GM19372 (cell line): ENCODE data around the gene MRPL27.

Experiments used
- ATAC-seq: cut with Tn5 transposase; IDR thresholded peaks from one replicate; pipeline ENCODE4 v1.9.1; 2021; ENCODE audit warnings: mild to moderate bottlenecking, low read depth, moderate library complexity; ENCODE audit not compliant: unreplicated experiment

Gene MRPL27

DNA sequence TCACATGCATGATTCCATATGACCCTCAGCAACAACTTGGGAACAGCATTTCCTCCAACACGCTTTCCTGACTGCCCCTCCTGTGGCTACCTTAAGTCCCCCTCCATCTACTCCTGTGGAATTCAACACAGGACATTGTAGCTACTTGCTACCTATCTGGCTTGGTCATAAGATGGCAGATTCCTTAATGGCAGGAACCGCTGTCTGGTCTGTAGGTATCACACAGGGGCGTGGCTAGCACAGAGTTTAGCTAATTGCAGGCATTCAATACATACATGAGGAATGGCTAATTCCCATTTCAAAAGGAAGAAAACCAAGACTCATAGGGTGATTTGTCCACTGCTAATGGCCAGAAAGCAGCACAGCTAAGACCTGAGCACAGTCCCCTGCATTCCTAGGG is 15.7 kb upstream of the MRPL27 start:
- ATAC-seq, result no peak

DNA sequence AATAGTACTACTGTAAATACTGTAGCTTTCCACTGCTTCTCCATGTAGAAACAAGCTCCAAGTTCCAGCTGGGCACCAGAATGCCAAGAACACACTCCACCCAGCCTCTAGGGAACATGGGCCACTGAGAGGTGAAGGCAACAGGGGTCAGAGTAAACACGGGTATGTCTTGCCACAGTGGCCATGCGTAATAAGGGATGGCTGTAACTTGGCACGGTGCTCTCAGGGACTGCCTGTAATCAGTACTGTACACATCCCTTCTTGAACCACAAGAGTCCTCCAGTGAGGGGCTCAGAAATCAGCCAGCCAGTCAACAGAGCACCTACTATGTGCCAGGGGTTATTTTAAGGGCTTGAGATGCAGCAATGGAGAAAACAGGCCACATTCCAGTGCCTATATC is 13.5 kb upstream of the MRPL27 start:
- ATAC-seq, result no peak

DNA sequence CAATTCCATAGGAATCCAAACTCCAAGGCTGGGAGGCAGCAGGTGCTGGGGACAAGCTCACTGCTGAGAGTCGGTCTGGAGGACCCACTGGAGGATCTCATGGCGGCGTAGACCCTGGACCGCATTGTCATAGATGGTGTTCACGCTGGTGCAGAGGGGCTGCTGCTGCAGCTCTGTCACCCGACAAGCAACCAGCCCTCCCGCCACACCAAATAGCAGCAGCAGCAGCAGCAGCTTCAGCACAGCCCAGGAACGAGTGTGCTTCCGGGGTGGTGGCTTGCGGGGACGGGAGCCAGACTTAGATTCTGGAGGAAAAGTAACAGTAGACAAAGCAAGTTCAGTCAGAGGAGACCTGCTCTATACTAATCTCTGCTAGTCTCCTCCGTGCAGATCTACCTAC is 9.9 kb upstream of the MRPL27 start:
- ATAC-seq, result no peak

DNA sequence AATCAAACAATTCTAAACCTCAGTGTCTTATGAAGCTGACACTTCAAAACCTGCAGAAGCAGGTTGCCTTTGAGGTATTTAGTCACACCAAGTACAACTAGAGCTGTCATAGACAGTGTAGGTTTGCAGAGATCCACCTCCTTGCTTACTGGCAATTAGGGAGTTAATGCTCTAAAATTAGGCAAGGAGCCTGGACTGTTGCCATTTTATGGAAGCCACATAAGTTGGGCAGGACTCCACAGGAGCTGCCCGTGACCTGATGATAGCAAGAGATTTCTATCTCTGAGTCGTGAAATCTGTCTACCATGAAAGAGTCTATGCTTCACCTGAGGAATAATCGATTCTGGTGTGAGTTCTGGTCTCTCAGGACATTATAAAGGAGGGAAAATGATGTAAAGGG is 8.9 kb upstream of the MRPL27 start:
- no peak for ATAC-seq

DNA sequence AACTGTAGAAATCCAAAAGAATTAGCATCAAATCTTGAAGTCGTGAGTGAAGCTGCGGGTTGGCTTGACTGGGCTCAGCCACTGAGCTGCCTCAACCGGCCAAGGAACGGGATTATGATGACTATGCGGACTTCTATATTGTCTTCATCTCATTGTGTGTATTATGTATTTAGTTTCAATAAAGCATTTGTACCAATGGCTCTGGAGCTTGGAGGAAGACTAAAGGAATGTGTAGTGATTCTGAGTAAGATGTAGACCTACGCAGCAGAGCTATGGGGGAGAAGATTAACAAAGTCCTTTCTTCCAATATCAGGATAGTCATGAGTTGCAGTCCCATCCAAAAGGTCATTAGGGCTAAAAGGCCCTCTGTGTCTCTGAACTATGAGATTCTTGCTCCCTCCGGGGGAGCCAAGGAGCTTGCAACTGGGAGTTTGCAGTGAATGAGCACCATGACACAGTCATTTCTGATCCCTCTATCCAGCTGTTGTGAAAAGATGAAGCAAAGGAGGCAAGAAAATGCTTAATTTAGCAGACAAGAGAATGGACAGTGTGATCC is 8.4 kb upstream of the MRPL27 start:
- no peak for ATAC-seq

DNA sequence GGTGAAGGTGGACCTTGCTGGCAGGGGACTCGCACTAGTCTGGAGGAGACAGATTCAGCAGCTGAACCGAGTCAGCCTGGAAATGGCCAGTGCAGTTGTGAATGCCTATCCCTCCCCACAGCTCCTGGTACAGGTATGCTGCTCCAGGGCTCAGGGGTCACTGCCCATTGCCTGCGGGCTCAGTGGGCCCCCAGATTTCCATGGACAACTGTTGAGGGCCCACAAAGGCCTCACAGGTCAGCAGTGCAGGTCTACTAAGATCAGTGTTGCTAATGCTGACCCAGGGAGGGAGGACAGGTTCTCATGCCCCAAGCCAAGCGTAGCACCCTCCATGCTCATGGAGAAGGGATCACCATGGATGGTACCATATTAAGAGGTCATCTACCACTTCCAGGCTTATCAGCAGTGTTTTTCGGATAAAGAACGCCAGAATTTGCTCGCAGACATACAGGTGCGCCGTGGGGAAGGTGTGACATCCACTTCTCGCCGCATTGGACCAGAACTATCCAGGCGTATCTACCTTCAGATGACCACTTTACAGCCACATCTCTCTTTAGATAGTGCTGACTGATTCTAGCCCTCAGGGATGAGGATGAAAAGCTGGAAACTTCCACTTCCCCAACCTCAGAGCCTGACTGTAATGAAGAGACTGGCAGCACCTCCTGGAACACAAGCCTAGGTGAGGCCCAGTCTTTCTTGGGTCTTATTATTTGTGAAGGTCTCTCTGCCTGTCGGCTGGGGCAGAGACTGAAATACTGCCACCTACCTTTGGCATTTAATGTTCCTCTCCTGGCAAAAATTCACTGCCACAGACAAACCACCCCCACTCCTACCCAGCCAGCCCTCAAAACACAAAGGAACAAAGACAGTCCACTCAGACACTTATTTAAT is 7.6 kb upstream of the MRPL27 start:
- no peak for ATAC-seq

DNA sequence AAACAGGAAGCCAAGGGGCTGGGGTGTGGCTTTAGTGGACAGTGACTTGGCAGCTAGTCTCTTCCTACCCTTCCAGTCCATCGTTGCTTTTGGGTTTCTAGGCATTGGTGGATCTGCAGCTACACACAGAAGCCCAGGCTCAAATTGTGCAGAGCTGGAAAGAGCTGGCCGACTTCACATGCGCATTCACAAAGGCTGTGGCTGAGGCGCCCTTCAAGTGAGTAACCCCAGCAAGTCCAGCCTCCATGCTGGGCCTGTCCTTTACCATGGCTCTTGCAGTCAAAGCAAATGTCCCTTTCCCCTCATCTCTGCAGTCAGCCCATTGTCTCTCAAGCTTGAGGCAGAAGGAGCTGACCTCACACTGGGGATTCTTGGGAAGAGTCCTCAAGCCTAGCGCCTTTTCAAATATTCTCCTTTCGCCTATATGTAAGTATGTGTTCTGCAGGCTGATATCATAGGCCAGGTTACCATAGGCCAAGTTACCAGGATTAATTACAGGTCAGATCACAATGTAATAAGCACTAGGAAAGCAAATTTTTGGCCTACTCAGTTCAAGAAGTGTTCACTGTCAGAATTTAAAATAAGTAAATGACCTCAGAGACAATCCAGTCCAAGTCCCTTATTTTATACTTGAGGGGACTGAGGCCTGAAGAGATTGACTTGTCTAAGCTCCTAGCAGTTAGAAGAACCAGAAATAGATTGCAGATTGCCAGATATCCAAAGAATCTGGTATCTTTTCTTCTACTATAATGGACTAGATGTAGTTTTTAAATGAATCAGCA is 6.6 kb upstream of the MRPL27 start:
- ATAC-seq, result no peak

DNA sequence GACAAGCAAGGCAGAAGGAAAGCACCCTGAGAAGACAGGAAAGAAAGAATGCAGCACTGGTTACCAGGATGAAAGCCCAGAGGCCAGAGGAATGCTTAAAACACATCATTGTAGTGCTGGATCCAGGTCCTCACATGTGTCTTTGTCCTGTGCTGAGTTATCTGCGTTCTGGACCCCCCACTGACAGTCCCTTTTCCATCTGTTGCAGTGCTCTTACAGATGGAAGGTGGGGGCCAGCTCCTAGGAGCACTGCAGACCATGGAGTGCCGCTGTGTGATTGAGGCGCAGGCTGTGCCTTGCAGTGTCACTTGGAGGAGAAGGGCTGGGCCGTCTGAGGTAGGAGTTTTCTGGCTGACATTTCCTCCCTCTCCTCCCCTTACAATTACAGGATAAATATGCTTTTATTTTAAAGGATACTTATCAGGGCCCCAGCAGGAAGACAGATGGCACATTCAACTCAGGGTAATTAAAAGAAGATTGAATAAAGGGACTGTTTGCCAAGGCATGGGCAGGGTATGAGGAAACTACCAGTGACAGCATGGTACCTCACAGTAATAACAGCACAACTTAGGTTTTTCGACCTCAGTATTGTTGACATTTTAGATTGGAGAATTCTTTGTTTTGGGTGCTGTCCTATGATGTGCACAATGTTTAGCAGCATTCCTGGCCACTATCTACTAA is 3.0 kb upstream of the MRPL27 start:
- ATAC-seq, result no peak

DNA sequence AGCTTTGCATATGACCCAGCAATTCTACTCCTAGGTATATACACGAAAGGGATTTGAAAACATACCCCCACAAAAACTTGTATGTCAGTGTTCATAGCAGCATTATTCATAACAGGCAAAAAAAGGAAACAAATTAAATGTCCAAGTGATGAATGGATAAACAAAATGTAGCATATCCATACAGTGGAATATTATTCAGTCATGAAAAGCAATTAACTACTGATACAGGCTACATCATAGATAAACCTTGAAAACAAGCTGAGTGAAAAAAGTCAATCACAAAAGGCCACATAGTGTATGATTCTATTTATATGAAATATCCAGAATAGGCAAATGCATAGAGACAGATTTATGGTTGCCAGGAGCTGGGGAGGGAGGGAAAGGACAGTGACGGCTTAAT is 721 bp upstream of the MRPL27 start:
- no peak for ATAC-seq

DNA sequence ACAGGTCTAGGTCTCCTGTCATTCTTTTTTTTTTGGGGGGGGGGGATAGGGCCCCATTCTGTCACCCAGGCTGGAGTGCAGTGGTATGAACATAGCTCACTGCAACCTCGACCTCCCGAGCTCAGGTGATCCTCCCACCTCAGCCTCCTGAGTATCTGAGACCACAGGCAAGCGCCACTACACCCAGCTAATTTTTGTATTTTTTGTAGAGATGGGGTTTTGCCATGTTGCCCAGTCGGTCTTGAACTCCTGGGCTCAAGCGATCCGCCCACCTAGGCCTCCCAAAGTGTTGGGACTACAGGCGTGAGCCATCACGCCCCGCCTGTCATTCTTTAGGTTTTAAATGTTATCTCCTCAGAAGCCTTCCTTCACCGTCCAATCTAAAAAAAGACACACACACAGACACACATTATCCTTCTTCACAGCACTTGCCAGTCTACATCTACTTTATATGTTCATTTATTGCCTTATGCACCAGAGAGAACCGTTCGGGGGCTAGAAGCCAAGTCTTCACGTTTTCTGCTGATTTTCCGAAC is 694 bp downstream of the MRPL27 start:
- no peak for ATAC-seq

DNA sequence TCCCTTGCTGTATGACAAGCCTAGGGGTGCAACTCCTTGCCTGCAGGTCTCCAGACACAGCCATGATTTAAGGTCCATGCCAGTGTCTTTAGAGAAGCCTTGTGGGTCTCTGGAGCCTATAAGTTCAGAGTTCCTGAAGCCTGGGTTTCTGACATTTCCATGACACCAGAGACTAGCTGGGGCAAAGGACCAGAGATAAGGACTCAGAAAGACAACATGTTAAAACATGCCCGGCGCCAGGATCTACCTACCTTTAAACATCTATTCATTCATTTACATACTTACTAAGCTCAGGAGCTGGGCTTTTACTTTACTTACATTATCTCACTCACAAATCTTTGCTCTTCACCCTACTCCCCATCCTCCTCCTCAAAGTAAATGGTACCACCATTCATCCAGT is 1.5 kb downstream of the MRPL27 start:
- no peak for ATAC-seq

DNA sequence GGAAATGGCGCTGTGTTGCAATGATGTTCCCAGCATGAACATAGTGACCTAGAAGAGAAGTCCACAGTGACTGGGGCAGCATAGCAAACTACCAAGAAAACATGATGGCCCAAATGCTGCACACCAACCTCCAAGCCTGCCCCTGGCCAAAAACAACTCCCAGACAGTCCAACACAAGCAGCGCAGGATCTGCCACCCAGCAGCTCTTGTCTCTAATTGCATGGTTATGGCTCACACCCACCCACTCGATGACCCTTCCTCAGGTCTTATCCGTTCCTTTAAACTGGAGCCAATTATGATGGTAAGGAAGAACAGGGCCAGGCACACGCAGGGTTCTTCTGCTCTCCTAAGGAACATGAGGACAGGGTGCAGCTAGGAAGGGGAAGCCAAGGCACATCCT is 2.9 kb downstream of the MRPL27 start:
- no peak for ATAC-seq

DNA sequence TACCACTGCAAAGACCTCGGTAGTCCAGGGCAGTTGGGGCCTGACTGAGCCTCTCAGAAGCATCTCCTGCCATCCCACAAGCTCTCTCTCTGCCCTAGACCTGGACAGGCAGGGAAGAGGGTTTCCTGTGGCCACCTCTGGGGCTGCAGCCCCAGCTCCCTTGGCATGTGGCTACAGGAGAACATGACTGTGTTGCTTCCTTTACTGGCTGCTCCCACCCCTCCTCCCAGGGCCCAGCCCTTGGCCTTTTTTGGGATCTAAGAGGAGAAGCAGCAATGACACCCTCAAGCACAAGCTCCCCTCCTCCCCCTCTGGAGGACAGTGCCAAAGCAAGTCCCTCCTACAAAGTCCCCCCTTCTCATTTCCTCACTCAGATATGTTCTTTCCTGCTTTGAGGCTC is 5.6 kb downstream of the MRPL27 start:
- no peak for ATAC-seq

DNA sequence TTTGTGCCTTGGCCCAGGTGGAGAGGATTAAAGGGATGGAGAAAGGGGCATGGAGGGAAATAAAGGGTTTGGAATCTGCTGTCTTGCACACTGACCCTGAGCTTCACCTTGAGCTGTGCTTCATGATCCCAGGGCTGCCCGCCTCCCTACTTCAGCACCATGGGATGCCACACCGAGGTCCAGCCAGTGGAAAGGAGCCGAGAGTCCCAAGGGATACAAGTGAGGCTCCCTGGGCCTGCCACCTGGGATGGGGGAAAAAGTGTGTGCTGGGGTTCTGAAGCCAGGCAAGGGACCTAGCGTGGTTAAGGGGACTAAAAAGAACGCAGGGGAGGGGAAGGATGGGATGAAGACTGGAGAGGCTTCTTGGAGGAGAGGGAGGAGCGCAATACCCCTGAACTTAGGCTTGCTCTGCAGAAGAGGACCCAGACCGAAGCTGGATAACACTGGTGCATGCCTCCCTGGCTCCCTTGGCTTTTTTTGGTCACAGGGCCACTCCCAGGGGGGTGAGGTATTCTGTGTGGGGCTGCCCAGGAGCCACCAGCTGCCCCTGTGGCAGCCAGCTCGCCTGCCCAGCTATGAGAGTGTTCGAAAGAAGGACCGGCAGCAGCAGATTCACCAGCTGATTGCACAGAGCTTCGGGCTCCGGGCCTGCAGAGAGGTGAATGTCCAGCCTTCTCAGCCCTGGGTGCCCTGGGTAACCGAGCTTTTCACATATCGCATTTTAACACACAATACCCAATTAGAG is 7.2 kb downstream of the MRPL27 start:
- ATAC-seq, result no peak

DNA sequence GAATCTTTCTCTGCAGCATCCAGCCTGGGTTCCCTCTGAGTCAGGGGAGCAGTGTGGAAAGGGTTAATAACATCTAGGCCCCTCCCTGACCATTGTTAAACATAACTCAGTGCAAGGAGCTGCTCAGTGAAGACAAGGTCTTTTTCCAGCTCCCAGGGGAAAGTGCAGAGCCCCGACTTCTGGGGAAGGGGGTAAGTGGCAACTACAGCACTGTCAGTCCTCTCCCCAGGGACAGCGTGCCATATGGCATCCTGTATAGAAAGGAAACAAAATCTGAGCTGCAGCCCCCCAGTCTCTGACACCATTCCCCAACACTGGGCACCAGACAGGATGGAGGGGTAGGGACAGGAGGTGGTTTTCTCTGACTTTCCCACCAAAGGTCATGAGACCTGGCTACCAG is 7.8 kb downstream of the MRPL27 start:
- no peak for ATAC-seq

DNA sequence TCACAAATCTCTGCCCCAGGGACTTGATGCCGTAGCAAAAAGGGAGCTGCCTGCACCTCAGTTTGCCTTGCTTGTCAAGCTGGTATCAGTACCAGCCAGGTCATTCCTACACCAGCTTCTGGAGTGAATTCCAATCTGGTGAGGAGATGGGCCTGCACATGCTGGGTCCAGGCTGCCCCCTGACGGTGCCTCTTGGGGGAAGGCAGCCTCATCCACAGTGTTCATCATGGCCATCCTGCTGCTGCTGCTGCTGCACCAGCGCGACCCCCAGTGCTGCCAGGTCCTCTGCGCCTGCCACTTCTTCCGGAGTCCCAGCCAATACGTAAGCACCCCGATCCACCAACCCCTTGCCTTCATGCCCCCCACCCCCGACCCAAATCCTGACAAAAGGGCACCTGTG is 8.3 kb downstream of the MRPL27 start:
- no peak for ATAC-seq

DNA sequence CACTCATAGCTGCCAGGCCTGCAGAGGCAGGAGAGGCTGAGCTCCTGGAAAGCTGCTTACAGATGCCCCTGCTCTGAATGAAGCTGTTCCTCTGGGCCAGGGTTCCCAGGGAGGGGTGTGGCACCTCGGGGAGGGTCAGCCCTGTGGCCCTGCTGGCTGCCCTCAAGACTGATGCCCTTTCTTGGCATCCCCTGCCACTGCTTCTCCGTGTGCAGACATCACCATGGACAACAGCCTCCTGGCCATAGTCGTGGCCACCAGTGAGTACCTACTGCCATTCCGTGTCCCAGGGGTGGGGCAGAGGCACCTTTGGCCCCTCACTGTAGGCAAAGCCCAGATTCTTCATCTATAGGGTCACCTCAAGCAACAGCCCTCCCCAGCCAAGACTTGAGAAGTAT is 8.9 kb downstream of the MRPL27 start:
- no peak for ATAC-seq

DNA sequence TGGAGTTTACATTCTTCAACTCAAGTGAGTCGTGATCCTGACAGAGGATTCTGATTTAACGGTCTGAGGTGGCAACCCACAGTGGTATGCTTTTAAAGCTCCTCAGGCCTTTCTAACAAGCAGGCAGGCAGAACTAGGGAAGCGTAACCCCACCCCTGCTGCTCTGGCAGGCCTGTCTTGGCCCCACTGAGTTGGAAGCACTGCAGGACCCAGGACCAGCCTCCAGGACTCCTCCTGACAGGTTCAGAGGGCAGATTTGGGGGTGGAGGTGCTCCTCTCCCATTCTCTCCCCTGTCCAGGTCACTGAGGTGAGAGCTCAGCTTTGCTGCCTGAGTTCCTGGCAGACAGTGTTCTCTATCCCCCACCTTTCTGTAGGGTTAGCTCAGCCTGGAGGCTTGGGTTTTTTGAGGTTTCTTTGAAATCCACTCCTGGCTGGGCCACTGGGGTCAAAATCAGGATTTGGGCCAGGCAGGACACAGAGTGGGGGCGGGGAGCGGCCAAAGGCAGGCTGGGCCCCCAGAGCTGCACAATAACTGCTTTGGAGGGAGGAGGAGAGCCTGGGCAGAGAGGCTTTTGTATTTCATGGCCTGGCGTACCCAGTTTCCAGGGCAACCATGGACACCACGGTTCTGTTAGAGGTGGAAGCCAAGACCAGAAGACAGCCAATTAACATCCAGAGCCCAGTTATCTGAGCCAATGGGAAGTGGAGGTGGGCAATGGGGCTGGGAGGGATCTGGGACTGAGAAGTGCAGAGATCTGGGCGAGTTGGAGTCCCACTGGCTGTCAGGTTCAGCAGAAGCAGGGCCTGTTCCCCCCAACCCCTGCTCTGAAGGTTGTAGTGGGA is 9.5 kb downstream of the MRPL27 start:
- no peak for ATAC-seq

DNA sequence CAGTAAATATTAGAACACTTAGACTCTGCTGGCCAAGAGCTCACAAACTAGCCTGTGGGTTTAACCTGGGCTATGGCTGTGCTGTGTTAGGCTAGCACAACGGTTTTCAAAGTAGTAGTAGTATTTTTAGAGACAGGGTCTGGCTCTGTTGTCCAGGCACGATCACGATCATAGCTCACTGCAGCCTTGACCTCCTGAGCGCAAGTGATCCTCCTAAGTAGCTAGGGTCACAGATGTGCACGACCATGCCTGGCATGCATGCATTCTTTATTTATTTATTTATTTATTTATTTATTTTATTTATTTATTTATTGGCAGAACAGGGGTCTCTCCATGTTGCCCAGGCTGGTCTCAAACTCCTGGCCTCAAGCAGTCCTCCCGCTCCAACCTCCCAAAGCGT is 10.3 kb downstream of the MRPL27 start:
- no peak for ATAC-seq
